HL-60 (cell line): ENCODE results near the gene COL24A1.

Source experiments
- CTCF ChIP-seq: IDR thresholded peaks from one replicate; pipeline ENCODE4 v1.5.1; 2011; ENCODE audit warnings: low read length, control low read depth, inconsistent platforms; ENCODE audit not compliant: insufficient read depth
- POLR2AphosphoS5 ChIP-seq: IDR thresholded peaks from 2 replicates; pipeline ENCODE4 v1.6.1; 2012; ENCODE audit warnings: low read depth

GRCh38 chr1:85943945-85944344 lies 212.6 kb downstream of the COL24A1 start:
- no peak for TF ChIP-seq CTCF
- no peak for TF ChIP-seq POLR2AphosphoS5
